ENCODE data around the gene AHCYL1.

Gene AHCYL1

GRCh38 chr1:110065841-110066240 is 81.3 kb downstream of the AHCYL1 start:
- no peak for DNase-seq

DNA sequence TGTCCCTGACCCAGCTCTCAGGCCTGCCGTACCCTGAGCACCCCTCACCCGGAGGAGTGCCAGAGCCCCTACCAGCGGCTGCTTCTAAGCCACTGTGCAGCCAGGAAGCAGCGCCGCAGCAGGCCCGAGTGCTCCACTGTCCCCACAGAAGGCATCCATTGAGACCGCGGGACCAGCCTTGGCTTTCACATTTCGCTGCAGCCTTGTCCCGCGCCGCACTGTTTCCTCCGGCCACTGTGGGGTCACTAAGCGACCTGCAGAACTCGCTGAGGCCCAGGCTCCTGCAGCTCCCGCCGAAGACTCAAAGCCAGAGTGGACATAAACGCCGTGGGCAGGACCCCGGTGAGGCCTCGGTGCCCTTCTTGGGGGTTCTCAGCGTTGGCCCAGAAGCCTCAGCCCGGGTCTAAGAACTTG is 82.9 kb downstream of the AHCYL1 start:
- no peak for DNase-seq

DNA sequence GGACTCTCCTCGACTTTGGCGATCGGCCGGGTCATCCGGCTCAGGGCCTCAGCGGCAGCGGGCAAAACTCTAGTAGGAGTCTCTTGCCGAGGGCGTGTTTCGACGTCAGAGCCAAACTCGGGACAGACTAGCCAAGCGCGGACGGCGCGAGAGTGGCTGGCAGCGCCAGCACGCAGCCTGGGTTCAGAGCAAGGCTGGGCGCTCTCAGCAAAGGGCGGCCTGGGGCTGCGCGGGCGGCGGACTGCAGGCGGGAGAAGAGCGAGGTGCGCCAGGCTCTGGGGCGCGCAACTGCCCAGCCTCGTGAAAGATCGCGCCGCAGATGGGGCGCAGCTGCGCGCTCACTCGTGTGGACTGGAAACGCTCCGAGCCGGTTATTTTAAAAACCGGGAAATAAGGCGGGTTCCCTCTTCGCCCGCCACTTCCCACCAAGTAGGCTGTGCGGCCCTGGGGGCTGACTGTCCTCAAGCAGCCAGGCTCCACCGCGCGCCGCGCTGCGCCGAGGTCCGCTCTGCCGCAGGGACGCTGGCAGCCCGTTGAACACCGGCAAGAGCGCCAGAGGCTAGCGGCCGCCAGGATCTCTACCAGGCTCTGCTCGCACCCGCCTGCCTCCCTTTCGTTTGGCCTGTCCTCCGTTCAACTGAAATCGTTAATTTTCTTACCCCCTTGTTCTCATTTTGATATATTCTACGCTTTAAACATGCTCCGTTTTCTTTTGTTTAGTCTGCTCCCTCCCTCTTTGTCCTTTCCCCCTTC is 83.5 kb downstream of the AHCYL1 start:
- no peak for DNase-seq

DNA sequence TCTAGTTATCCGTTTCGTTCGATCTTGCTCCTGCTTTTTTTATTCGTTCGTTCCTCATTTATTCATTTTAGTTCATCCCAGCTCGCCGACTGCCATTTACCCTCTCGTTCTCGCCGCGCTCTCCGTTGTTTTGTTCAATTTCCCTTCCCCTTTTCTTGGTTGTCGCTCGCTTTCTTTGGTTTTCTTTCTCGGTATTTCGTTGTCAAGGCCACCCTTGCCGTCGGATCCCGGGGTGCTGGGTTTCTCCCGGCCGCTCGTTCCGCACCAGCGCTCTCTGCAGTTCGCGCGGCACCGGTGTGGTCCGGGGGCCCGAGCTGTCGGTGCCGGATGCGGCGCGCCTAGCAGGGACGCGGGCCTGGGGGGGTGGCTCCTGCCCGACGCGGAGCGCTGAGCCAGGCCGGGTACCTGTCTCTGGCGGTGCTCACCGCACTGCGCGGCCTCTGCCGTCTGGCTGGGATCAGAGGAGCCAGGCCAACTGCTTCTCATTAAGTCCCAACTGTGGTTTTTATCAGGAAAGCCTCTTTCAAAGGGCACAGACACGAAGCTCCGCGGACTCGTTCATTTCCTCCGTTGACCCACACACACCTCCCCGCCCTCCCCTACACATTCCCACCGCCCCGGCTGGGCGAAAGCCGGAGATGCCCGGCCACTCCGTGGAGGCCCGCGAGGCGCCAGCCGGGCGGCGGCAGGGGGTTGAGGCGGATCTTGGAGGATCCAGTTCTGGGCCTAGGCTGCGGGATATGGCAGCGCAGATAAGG is 84.3 kb downstream of the AHCYL1 start:
- no peak for DNase-seq

DNA sequence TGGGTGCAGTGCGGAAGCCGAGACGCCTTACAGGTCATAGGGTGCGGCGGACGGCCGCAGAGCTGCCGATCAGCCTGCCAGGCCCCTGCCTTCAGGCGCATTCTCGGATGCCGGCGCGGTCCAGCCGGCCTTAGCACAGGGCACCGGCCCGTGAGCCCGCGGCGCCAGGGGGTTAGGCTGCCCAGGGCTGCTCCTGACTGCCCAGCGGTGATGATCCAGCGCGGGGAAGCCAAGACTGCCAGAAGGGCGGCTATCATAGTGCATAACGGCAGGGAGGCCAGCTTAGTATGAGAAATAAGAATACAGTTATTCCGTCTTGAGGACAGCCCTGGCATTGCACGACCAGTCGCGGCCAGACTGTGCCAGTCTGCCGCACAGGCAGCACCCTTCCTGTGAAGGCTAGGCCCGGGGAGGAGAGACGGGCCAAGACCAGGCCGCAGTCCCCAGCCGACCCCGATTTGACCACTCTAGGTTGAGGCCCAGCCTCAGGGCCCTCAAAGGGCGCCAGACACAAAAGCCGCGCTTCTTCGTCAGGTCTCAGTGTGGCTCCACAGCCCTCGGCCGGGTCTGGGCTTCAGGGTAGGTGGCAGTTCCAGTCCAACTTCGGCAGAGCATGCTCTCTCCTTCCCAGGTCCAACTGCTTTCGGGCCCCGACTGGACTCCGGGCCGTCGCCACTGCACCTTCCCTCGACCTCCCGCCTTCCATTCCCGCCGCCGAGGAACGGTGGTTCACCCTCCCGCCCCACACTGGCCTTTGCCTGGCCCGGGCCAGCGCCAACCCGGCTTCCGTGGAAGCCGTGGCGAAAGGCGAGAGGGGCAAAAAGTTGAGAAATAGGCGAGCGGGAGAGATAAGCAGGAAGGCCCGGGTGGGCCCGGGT is 85.1 kb downstream of the AHCYL1 start:
- no peak for DNase-seq

DNA sequence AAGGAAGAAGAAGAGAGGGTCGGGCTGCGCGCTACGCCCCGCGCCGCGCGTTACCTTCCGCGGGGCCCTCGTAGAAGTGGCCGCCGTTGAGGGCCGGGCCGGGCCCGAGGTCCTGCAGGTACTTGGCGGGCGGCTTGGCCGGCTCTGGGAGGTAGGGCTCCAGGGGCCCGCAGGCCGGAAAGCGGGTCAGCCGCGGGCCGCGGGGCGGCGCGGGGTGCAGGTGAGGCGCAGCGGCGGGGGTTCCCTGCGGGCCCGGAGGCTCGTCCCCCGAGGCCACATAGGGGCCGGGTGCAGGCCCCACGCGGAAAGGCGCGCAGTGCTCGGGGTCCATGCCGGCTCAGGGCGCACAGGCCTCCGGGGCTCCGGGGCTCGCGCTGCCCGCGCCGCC is 85.7 kb downstream of the AHCYL1 start:
- DNase-seq: no peak

GRCh38 chr1:110070671-110071242 is 86.2 kb downstream of the AHCYL1 start, which contains the start of gene ALX3:
TSS of gene ALX3 (minus strand) at chr1:110070672. CDS start at chr1:110070612, 60 bp downstream.
- no peak for DNase-seq

All from CD4-positive, alpha-beta T cell treated with Interleukin-10 for 1 hour (primary cell).